ENCODE data around the gene GMPPB.
"Not testable (repeated sequence)": the region's sequence is repeated elsewhere in the genome, so short reads cannot be mapped to it uniquely, and the experiment has no call there.

Gene GMPPB

DNA sequence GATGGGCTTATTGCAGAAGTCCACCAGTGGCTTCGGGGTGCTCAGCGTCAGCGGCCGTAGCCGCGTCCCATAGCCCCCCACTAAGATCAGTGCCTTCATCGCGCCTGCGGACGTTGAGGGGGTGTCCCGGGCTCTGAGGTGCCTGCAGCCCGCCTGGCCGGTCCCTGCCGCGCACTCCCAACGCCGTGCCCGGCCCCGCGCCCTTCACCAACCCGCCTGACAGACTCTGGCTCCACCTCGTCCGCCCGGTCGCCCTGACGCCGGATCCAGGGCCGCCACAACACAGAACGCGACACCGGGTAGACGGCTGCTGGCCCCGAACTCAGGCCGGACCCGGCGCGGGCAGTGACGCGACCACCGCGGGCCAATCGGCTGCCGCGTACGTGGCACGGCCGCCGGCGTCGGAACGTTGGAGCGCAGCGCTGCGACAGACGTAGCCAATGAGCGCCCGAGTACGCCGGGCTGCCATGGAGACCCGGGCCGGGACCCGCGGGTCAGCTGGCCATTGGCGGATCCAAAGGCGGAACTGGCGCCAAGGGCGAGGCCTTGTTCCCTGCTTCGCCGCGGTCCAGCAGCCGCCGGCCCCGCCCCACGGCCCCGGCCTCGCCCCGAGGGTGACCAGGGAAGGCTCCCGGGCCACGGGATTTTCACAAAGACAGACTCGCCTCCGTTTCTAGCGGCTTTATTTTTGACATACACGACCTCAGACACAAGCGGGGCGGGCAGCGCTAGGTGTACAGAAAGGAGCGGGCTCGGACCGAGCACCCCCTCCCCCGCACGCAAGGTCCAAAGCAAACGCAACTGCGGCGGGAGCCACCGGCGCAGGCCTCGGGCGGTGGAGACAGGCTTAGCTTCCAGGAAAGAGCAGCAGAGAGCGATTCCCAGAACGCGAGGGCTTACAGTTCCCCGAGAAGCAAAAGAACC, at the start of gene GMPPB:
Gene GMPPB (minus strand): TSS at position 324 of the 924 bp plus-strand sequence. CDS start 225 bp downstream, at position 99.
- DNase-seq (ENCODE audit: low spot score): peak; percentile 98

DNA sequence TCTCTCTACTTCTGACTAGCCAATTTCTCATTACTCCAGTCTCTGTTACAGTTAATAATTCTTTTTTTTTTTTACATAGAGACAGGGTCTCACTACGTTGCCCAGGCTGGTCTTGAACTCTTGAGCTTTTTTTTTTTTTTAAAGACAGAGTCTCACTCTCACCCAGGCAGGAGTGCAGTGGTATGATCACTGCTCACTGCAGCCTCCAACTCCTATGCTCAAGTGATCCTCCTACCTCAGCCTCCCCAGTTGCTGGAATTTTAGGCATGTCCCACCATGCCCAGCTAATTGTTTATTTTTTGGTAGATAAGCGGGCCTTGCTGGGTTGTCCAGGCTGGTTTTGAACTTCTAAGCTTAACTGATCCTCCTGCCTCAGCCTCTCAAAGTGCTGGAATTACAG, 49.0 kb upstream of the GMPPB start:
- no peak for DNase-seq (ENCODE audit: low spot score)

DNA sequence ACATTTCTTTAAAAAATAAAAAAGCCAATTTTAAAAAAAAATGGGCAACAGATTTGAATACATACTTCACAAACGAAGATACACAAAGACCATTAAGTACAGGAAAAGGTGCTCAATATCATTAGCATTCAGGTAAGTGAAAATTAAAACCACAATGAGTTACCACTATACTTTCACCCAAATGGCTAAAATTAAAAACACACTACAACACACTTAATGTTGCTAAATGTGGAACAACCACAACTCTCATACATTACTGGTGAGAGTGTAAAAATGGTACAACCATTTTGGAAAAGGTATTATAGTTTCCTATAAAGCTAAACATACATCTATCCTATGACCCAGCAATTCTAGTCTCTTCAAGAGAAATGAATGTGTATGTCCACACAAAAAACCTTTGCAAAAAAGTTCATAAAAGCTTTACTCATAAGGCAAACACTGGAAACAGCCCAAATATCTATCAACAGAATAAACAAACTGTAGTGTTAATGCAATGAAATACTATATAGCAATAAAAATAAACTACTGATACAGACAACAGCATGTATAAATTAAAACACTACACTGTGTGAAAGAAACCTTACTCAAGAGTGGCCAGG, 47.7 kb upstream of the GMPPB start:
- no peak for DNase-seq (ENCODE audit: low spot score)

DNA sequence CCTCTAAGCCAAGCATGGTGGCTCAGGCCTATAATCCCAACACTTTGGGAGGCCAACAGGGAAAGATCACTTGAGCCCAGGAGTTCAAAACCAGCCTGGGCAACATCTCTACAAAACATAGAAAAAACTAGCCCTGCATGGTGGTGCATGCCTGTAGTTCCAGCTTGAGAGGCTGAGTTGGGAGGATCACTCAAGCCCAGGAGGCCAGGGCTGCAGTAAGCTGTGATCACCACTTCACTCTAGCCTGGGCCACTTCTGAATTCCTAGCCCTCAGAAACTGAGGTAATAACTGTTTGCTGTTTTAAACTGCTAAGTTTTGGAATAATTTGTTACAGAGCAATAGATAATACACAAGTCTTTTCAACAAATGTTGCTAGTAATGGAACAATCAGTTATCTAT, 46.2 kb upstream of the GMPPB start:
- DNase-seq (ENCODE audit: low spot score): no peak

DNA sequence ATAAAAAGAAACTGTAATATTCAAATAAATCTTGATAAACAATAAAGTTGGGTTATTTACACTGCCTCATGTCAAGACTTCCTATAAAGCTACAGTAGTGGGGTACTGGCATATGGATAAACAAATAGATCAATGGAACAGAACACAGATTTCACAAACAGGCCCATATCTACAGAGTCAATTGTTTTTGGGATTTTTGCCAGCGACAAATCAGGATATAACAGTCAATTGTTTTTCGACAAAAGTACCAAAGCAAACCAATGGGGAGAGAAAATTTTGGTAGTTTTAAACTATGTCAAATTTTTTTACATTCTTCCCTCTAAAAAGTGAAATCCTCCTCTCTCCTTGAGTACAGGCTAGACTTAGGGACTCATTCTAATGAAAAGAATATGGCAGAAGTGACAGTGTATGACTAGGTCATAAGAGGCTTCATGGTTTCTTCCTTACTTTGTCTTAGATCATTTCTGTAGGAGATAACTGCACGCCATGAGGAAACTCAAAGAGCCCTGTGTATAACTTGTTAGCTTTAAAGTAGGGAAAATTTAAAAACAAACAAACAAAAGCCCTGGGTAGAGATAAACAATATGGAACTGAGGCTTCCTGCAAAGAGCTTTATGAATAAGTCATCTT, 45.6 kb upstream of the GMPPB start:
- no peak for DNase-seq (ENCODE audit: low spot score)

DNA sequence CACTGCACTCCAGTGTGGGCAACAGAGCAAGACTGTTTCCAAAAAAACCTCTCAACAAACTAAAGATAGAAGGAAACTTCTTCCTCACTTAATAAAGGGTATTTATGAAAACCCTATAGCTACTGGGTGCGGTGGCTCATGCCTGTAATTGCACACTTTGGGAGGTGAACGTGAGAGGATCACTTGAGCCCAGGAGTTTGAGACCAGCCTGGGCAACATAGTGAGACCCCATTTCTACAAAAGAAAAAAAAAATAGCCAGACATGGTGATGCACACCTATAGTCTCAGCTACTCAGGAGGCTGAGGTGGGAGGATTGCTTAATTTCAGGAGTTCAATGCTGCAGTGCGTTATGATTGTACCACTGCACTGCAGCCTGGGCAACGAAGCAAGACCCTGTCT, 40.2 kb upstream of the GMPPB start:
- DNase-seq (ENCODE audit: low spot score): no peak

DNA sequence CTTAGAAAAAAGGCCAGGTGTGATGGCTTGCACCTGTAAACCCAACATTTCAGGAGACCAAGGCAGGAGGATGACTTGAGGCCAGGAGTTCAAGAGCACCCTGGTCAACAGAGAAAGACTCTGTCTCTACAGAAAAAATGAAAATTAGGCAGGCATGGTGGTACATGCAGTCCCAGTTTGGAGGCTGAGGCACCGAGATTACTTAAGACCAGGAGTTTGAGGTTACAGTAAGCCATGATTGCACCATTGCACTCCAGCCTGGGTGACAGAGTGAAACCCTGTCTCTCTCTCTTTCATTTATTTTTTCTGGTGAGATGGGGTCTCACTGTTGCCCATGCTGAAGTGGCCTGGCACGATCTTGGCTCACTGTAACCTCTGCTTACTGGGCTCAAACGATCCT, 37.9 kb upstream of the GMPPB start:
- DNase-seq (ENCODE audit: low spot score): no peak

DNA sequence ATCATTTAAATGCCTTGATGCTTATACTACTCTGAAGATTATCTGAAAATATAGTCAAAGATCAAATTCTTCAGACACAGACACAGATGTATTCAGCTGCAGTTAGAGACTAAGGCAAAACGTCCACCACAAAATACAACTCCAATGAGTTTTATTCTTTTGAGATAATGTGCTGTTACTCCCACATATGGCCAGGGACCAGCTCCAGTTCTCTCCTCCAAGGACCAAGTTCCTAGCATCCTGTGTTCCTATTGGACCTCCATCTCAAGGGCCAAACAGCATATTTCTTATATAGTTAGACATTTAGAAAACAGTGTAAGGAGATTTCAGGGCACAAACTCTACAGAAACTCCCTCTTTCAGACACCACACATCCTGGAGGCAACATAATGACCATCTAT, 35.5 kb upstream of the GMPPB start:
- DNase-seq (ENCODE audit: low spot score): no peak

DNA sequence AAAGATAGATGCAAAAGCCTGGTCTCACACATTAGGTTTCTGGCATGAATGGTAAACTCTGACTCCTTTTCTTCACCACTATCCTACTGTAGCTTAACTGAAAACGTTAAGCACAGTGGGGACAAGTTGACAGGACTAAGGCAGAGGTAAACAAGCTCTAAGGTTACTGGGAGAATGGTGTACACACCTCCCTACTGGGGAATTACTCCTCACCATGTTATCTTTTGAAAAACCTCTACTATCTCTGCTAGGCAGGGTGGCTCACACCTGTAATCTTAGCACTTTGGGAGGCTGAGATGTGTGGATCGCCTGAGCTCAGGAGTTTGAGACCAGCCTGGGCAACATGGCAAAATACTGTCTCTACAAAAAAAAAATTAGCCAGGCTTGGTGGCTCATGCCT, 33.4 kb upstream of the GMPPB start:
- DNase-seq (ENCODE audit: low spot score): no peak

DNA sequence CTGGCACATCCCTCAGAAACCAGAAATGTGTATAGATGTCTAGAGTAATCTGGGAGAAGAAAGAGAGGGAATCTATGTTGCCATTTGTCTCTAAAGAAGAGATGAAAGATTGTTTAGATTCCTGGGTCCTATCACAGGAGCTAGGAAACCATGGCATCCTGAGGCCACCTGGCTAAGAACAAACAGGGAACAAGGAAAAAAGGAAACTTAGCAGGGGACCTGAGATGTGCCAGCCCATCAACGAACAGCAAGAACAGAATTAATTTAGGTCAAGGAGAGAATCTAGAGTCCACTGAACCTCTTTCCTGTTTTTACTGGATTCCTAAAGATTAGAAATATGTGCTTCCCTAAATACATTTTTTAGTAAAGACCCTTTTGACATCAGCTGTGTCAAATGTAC, 32.3 kb upstream of the GMPPB start:
- DNase-seq (ENCODE audit: low spot score): no peak

DNA sequence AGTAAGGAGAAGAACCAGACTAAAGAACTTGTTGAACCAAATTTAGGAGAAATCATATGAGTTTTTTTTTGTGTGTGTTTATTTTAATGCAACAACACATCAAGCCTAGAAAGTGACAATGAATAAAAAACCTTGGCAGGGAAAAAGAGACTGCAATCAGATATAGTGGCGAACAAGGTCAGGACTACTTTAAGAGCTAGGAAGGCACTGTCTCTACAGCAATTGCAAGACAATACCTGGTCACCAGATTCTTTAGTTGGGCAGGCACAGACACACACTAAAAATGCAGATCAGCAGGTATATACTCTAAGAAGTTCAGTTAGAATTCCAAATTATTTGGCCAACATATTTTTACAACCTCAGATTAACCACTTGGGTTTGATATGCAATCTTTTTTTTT, 30.8 kb upstream of the GMPPB start:
- no peak for DNase-seq (ENCODE audit: low spot score)

DNA sequence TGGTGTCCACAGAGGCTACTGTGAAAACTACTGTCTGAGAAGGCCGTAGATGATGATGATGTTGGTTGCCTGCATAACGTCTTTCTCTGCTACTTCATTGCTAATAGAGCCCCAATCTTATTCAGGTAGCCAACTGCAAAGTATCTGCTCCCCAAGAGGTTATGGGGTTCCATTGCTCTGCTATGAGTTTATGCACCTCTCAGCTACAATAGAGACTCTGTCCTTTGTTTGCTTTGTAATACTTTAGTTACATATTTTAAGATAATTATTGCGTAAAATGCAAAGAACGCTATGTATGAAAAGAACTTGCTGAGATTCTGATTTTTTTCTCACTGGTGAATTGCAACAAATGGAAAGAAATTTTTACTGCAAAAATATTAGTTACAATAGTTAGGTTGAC, 27.8 kb upstream of the GMPPB start:
- no peak for DNase-seq (ENCODE audit: low spot score)

DNA sequence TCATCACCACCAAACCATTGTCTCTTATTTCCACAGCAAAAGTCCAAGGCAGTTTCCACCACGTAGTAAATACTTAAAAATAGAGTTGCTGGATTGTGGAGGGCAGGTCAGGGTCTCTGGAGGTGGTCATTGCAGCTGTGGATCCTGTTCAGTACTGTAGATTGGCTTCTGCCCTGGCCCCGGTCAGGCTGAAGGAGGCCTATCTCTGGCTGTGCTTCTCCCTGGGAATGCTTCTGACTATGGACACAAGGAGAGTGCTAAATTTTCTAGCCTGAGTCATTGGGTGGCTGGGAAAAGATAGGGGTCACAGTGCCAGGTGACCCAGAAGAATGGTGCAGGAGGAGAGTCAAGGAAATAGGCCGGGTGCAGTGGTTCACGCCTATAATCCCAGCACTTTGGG, 26.3 kb upstream of the GMPPB start:
- no peak for DNase-seq (ENCODE audit: low spot score)

DNA sequence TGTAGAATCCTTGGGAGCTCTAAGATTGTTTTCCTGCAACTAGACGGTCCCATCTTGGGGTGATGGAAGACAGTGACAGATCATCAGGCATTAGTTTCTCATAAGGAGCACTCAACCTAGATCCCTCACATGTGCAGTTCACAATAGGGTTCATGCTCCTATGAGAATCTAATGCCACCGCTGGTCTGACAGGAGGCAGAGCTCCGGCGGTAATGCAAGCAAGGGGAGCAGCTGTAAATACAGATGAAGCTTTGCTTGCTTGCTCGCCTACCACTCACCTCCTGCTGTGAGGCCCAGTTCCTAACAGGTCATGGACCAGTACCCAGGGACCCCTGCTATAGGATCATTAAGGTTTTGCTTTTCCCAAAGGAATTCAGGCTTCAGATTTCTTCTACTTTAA, 25.1 kb upstream of the GMPPB start:
- DNase-seq (ENCODE audit: low spot score): not testable (repeated sequence)

DNA sequence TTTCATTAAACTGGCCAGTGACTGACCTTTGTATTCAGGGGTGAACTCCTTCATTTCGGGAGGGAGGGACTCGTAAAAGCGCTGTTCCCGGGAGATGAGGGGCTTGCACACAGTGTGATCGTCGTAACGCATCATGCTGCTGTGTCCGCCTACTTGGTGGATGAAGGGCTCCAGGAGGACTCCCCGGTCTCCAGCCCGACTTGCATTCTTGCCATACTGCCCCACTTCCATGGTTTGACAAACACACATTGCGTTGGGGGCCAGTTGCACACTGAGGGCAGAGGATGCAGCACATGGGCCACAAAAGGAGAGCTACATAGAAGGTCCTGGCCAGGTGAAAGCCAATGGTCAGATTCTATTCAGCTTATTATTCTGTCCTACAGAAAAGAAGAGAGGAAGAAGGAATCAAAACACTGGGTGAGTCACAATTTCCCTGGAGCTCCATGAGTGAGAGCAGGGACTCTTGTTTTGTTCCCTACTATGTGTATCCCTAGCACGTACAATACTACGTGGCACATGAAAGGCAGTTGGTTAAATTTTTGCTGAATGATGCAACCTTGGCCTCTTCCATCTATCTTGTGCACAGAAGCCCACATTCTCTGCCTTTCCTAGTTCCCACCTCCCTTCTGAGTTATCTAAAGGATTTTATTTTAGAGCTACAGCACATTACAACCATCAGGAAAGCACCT, 24.2 kb upstream of the GMPPB start:
- no peak for DNase-seq (ENCODE audit: low spot score)

DNA sequence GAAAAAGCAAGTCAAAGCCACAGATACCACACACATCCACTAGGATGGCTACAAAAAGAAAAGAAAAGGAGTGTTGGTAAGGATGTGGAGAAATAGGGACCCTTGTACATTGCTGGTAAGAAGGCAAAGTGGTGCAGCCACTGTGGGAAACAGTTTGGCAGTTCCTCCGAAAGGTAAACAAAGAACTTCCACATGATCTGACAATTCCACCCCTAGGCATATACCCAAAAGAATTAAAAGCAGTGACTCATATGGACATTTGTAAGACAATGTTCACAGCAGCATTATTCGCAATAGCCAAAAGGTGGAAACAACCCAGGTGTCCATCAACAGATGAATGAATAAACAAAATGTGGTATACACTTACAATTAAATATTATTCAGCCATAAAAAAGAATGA, 22.2 kb upstream of the GMPPB start:
- no peak for DNase-seq (ENCODE audit: low spot score)

DNA sequence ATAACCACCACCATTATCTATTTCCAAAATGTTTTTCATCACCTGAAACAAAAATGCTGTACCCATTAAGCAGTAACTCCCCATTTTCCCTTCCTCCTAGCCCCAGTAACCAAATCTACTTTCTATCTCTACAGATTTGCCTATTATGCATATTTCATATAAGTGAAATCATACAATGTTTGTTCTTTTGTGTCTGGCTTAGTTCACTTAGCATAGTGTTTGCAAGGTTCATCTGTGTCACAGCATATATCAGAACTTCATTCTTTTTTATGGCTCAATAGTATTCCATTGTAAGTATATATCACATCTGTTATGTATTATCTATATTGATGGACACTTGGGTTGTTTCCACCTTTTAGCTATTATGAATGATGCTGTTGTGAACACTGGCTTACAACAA, 16.7 kb upstream of the GMPPB start:
- DNase-seq (ENCODE audit: low spot score): no peak

DNA sequence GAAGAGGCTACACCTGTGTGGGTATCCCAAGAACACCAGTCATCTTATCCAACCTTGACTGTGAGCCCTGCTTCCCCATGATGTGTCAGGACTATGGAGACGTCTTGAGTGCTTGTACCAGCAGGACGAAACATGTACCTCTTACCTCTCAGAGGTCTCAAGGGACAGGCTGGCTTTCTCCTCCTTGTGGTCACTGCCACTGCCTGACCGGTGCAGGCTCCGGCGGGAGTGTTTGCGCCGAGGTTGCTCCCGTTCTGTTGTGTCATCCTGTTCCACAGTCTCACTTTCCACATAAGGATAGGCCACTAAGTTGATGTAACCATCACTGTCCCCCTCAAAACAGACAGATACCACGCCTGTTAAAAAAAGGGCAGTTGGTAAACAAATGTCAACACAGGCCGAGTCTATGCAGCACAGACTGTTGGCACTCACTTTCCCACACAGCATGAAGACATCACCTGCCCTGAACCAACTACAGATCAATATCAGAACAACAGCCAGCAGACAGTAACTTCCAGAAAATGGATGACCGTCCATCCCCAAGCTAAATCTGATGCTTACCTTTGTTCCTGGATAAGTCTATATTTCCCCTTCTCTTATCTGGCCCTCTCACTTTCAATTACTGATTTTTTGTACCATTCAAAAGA, 14.4 kb upstream of the GMPPB start:
- no peak for DNase-seq (ENCODE audit: low spot score)

DNA sequence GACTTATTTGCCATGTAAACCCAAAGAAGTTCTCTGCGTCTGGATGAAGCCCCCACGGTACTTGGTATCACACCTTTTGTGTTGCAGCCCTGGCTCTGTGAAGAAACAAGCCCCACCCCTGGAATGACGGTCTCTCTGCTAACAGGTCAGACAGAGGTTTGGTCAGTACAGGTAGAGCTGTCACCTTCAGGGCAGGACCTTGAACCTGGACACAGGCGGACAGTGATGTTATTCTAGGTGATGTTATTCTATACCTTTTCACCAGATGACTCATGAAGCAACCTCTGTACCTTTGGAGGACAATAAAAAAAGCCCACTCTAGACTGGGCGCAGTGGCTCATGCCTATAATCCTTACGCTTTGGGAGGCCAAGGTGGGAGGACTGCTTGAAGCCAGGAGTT, 11.0 kb upstream of the GMPPB start:
- no peak for DNase-seq (ENCODE audit: low spot score)

DNA sequence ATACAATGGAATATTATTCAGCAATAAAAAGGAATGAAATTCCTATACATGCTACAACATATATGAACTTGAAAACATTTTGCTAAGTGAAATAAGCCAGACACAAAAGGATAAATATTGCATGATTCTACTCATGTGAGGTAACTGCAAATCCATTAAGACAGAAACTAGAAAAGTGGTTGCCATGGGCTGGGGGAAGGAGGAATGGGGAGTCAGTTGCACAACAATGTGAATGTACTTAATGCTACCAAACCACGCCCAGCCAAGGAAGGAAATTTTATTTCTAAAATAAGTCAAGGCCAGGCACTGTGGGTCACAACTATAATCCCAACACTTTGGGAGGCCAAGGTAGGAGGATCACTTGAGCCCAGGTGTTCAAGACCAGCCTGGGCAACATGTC, 9.8 kb upstream of the GMPPB start:
- DNase-seq (ENCODE audit: low spot score): no peak

DNA sequence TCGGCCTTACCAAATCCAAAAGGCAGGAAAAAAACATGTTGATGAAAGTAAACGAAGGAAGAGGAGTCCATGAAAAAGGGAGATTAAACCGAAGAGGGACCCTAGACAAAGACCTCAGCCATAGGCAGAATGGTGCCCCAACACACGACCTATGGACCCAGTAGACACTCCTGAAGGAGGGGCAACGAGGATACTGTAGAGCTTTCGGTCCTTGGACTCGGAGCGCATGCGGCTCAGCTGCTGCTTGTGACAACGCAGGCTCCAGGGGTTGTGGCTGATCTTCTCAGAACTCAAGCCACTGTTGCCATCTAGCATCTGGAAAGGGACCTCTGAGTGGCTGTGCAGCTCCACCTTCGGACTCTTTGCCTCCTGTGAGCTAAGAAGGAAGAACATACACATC, 8.8 kb upstream of the GMPPB start:
- no peak for DNase-seq (ENCODE audit: low spot score)

DNA sequence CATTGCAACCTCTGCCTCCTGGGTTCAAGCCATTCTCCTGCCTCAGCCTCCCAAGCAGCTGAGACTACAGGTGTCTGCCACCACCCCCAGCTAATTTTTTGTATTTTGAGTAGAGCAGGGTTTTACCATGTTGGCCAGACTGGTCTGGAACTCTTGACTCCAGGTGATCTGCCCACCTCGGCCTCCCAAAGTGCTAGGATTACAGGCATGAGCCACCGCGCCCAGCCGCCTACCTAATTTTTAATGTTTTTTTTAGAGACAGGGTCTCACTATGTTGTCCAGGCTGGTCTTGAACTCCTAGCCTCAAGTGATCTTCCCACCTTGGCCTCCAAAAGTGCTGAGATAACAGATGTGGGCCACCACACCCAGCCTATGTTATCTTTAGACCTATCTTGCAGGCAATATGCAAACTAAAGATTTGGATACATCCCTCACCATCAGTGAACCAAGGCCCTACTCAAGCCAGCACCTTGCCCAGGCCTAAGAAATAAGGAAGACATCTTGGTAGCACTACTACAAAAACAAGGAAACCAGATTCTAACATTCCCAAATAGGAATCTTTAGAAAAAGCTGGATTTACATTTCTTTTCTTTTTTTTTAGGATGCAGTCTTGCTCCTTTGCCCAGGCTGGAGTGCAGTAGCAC, 6.3 kb upstream of the GMPPB start:
- no peak for DNase-seq (ENCODE audit: low spot score)

Data from Ammon's horn (tissue), 1 donor.